Activated naive CD8-positive, alpha-beta T cell (primary cell): Measurements from ENCODE around the gene DDX39B.
A peak's percentile ranks its signal among the peaks of the same experiment; 100 is the strongest.
"Not testable (repeated sequence)": the region's sequence is repeated elsewhere in the genome, so short reads cannot be mapped to it uniquely, and the experiment has no call there.

ENCODE experiments used
- H3K27ac Mint-ChIP-seq: one replicate; pipeline ENCODE4 v1.8.0; 2021; ENCODE audit warnings: mixed read lengths
- H3K27me3 Mint-ChIP-seq: one replicate; pipeline ENCODE4 v1.8.0; 2021; ENCODE audit warnings: mixed read lengths
- H3K36me3 Mint-ChIP-seq: one replicate; pipeline ENCODE4 v1.8.0; 2021; ENCODE audit warnings: mixed read lengths
- H3K4me1 Mint-ChIP-seq: one replicate; pipeline ENCODE4 v1.8.0; 2021; ENCODE audit warnings: low read depth, mixed read lengths
- H3K4me3 Mint-ChIP-seq: one replicate; pipeline ENCODE4 v1.8.0; 2021; ENCODE audit warnings: mild to moderate bottlenecking, mixed read lengths
- H3K9me3 Mint-ChIP-seq: one replicate; pipeline ENCODE4 v1.8.0; 2021; ENCODE audit warnings: low read depth, mixed read lengths

The DDX39B gene

GRCh38 chr6:31541658-31542521 lies at the start of gene DDX39B:
TSS of gene DDX39B (minus strand) at chr6:31542003. CDS start at chr6:31540532, 1,471 bp downstream.
- Mint-ChIP-seq H3K4me1 (peaks cover 42% of the 10 kb centered on the region), H3K27ac (peak within 1 kb of the TSS; percentile 100), H3K9me3 (no peaks in the 10 kb centered on the region), H3K36me3 (peaks cover 19% of the 10 kb centered on the region), H3K27me3 (no peaks in the 10 kb centered on the region), H3K4me3 (peak within 1 kb of the TSS; percentile 97)

GRCh38 chr6:31590691-31591090 lies 48.9 kb upstream of the DDX39B start:
- not testable (repeated sequence) for H3K9me3 Mint-ChIP-seq, H3K27me3 Mint-ChIP-seq, H3K36me3 Mint-ChIP-seq, H3K4me3 Mint-ChIP-seq, H3K27ac Mint-ChIP-seq
- peaks cover 55% of the 10 kb centered on the region for H3K4me1 Mint-ChIP-seq

GRCh38 chr6:31588871-31589650 lies 47.3 kb upstream of the DDX39B start:
- peak overlapping the region; percentile 3 for H3K4me3 Mint-ChIP-seq
- H3K27me3 Mint-ChIP-seq: no peaks in the 10 kb centered on the region
- H3K4me1 Mint-ChIP-seq: peaks cover 61% of the 10 kb centered on the region
- H3K36me3 Mint-ChIP-seq: peaks cover 2% of the 10 kb centered on the region
- H3K9me3 Mint-ChIP-seq: no peaks in the 10 kb centered on the region
- H3K27ac Mint-ChIP-seq: peak overlapping the region; percentile 68

GRCh38 chr6:31587791-31588777 lies 46.3 kb upstream of the DDX39B start:
- H3K4me1 Mint-ChIP-seq: peaks cover 62% of the 10 kb centered on the region
- no peaks in the 10 kb centered on the region for H3K27me3 Mint-ChIP-seq
- peak overlapping the region; percentile 97 for H3K27ac Mint-ChIP-seq
- H3K36me3 Mint-ChIP-seq: peaks cover 2% of the 10 kb centered on the region
- H3K4me3 Mint-ChIP-seq: peak overlapping the region; percentile 83
- H3K9me3 Mint-ChIP-seq: no peaks in the 10 kb centered on the region

GRCh38 chr6:31586599-31587281 lies 44.9 kb upstream of the DDX39B start:
- H3K4me1 Mint-ChIP-seq: peaks cover 61% of the 10 kb centered on the region
- H3K9me3 Mint-ChIP-seq: no peaks in the 10 kb centered on the region

DNA sequence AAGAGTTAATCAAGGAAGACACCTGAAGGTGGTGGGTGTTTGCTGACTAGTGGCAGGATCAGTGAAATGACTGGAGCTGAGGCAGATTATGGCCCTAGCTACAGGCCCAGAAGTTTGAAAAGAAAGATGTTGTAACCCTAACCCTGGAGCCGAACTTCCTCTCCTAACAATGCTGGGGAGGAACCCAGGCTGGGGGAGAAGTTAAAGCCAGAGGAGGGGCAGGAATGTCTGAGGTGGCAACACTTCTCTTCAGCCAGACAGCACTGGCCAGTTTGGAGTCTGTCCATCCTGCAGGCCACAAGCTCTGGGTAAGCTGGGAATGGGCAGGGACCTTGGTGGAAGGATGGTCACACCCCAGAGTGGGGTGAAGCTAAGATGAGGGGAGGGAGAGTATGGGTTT lies 44.2 kb upstream of the DDX39B start, which contains the start of gene LST1:
TSS of gene LST1 (plus strand) at position 270 of the 400 bp plus-strand sequence. CDS start 1,023 bp downstream, outside the sequence.
- peak within 1 kb of the TSS; percentile 82 for H3K4me3 Mint-ChIP-seq
- no peaks in the 10 kb centered on the region for H3K27me3 Mint-ChIP-seq
- peak within 1 kb of the TSS; percentile 91 for H3K27ac Mint-ChIP-seq
- no peaks in the 10 kb centered on the region for H3K9me3 Mint-ChIP-seq
- H3K4me1 Mint-ChIP-seq: peaks cover 62% of the 10 kb centered on the region
- peaks cover 4% of the 10 kb centered on the region for H3K36me3 Mint-ChIP-seq

More at GRCh38 chr6:31586599-31587281, 44.9 kb upstream of the DDX39B start:
- Mint-ChIP-seq H3K4me3 (peak overlapping the region; percentile 82), H3K27ac (peak overlapping the region; percentile 91), H3K27me3 (no peaks in the 10 kb centered on the region), H3K36me3 (peaks cover 4% of the 10 kb centered on the region)

DNA sequence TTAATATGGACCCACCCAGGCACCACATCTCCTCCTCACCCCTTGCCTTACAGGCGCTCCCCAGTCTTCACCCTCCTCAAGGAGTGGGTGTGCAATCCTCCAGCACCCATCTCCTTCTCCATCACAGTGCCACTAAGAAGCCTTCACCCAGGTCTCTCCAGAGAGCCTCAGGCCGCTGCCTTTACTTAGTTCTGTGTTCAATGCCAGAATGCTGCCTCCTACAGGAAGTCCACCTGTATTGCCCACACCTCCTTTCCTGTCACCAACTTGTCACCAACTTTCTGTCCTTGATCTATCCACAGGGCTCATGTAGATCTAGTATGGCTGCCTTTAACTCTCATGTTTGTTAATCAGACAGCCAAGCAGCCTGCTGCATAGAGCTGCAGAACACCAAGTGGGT lies 43.7 kb upstream of the DDX39B start:
- H3K36me3 Mint-ChIP-seq: peaks cover 4% of the 10 kb centered on the region
- H3K9me3 Mint-ChIP-seq: no peaks in the 10 kb centered on the region
- H3K27ac Mint-ChIP-seq: peak overlapping the region; percentile 91
- peak overlapping the region; percentile 82 for H3K4me3 Mint-ChIP-seq
- no peaks in the 10 kb centered on the region for H3K27me3 Mint-ChIP-seq
- peaks cover 61% of the 10 kb centered on the region for H3K4me1 Mint-ChIP-seq

DNA sequence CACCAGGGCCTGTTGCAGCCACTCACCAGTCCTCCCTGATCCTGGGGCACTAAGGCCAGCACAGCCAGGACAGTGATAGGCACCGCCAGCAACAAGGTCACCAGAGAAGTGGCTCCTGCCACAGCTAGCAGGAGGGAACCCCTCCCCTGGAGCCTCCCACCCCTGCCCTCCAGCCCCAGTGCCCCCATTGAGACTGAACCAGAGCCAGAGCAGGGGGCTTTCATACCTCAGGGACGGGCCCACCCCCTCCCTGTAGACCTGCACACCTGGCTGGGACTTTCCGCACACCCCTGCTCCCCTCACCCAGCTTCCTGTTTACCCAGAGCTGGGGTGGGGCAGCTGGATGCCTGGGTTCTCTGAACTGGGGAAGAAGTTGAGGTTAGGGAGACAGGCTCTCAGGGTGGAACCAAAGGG lies 40.4 kb upstream of the DDX39B start, which contains the start of gene LTB:
TSS of gene LTB (minus strand) at position 195 of the 414 bp plus-strand sequence. CDS start at position 188, 7 bp downstream.
- H3K27me3 Mint-ChIP-seq: no peaks in the 10 kb centered on the region
- H3K4me1 Mint-ChIP-seq: peaks cover 62% of the 10 kb centered on the region
- H3K9me3 Mint-ChIP-seq: no peaks in the 10 kb centered on the region
- peak within 1 kb of the TSS; percentile 95 for H3K4me3 Mint-ChIP-seq
- peaks cover 5% of the 10 kb centered on the region for H3K36me3 Mint-ChIP-seq
- peak within 1 kb of the TSS; percentile 89 for H3K27ac Mint-ChIP-seq

DNA sequence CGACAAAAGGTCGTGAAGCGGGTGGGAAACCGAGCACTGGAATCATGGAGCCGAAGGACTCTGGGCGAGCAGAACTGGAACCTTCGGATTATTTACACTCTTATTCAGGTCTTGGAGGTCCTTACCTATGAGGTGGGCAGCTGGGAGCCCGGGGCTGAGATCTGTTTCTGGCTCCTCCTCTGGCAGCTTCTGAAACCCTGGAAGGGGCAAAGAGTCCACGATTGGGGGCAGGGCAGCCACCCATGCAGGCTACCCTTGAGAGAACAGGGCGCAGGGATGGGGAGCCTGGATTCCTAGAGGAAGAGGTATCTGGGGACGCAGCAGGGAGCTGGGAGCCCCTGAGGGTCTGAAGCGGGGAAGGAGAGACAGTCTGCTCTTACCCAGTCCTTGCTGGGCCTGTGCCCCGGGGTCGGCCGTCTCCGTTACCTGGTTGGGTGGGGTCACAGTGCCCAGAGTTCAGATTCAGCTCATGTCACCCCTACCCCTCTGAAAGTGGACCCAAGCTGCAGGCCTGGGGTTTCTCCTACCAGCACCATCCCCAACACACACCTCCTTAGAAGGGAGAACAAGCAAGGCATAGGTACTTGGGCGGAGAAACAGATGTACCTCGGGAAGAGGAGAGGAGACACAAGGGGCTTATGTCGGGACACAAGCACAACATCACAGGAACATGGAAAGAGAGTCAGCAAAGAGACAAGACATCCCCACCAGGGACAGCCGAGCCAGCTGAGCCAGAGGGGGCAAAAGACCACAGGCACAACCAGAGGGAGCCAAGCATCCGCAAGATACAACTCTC lies 39.8 kb upstream of the DDX39B start:
- Mint-ChIP-seq H3K4me3 (peak overlapping the region; percentile 95), H3K9me3 (no peaks in the 10 kb centered on the region), H3K36me3 (peaks cover 10% of the 10 kb centered on the region), H3K4me1 (peaks cover 59% of the 10 kb centered on the region), H3K27ac (peak overlapping the region; percentile 89), H3K27me3 (no peaks in the 10 kb centered on the region)

- Mint-ChIP-seq H3K27ac (peak overlapping the region; percentile 93), H3K9me3 (no peaks in the 10 kb centered on the region), H3K36me3 (peaks cover 17% of the 10 kb centered on the region), H3K27me3 (no peaks in the 10 kb centered on the region), H3K4me3 (peak overlapping the region; percentile 95), H3K4me1 (peaks cover 56% of the 10 kb centered on the region)
Observed at GRCh38 chr6:31580807-31581433, 39.1 kb upstream of the DDX39B start.

DNA sequence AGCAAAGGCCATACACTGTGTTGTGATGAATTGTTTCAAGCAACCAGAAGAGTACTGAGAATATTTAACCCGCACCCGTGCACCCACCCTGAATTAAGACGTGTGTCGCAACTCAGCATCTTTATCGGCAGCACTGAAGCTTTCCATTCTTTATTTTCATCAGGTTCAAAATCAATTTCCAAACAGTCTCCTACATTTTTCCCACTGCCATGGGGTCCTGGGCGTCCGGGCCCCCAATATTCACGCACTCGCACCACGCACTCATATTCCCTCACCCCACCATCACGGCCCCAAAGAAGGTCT lies 38.6 kb upstream of the DDX39B start:
- Mint-ChIP-seq H3K27me3 (no peaks in the 10 kb centered on the region), H3K4me1 (peaks cover 56% of the 10 kb centered on the region), H3K9me3 (no peaks in the 10 kb centered on the region), H3K4me3 (peak overlapping the region; percentile 95), H3K27ac (peak overlapping the region; percentile 93), H3K36me3 (peaks cover 18% of the 10 kb centered on the region)

DNA sequence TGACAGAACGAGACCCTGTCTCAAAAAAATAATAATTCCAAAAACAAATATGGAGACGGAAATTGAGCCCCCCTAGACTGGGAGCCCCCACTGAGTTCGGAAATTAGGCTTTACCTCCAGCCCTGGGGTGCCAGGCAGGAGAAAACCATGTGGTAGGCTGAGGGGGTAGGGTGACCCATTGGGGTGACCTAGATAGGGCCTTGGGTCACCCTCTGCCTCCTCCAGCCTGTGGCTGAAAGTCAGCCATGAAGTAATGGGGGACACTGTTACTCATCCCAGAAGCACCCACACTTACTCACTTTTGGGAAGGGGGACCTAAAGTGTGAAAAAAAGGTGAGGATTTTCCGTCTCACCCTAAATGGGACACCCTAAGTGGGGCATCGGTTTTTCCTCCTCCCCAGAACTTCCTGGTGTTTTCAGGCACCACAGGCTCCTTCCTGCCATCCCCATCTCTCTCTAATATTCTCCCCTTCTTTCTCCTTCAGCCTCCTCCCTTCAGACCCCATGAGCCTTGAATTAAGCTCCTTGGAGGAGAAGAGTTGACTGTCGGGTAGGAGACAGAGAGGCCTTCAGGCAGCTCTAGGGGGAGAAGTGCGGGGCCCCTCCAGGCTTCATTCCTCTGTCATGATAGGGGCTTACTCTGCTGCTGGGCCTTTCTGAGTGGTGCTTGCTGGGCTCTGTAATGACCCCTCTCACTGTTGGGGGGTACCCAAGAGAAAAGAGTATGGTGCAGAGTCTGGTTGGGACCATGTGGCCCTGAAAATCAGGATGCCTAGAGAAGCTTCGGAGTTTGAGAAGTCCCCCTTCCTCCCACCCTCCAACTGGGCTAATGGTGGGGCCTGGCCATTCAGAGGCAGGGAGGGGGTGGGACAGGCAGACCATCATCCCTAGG lies 38.0 kb upstream of the DDX39B start:
- Mint-ChIP-seq H3K9me3 (no peaks in the 10 kb centered on the region), H3K27ac (peak overlapping the region; percentile 93), H3K27me3 (no peaks in the 10 kb centered on the region), H3K4me3 (peak overlapping the region; percentile 95), H3K36me3 (peaks cover 18% of the 10 kb centered on the region), H3K4me1 (peaks cover 55% of the 10 kb centered on the region)
